Kidney capillary endothelial cell (primary cell): ENCODE data around the gene TNFRSF4.
"Not testable (repeated sequence)": the region's sequence is repeated elsewhere in the genome, so short reads cannot be mapped to it uniquely, and the experiment has no call there.

Experiments used
- DNase-seq: peaks from one replicate; pipeline ENCODE4 v3.0.0-alpha.2; 2018; ENCODE audit warnings: low spot score

Gene TNFRSF4

GRCh38 chr1:1182491-1183220 lies 31.3 kb downstream of the TNFRSF4 start:
- DNase-seq: no peak

- DNase-seq: no peak
Observed at GRCh38 chr1:1181938-1182410, 32.0 kb downstream of the TNFRSF4 start.

- no peak for DNase-seq
Observed at GRCh38 chr1:1181129-1181937, 32.6 kb downstream of the TNFRSF4 start.

- DNase-seq: no peak
Observed at GRCh38 chr1:1179983-1180861, 33.7 kb downstream of the TNFRSF4 start.

- no peak for DNase-seq
Observed at GRCh38 chr1:1179346-1179982, 34.5 kb downstream of the TNFRSF4 start.

- no peak for DNase-seq
Observed at GRCh38 chr1:1178794-1179331, 35.1 kb downstream of the TNFRSF4 start.

GRCh38 chr1:1177452-1178206 lies 36.3 kb downstream of the TNFRSF4 start:
- DNase-seq: no peak

GRCh38 chr1:1176931-1177330 lies 37.0 kb downstream of the TNFRSF4 start:
- DNase-seq: no peak

GRCh38 chr1:1176063-1176761 lies 37.7 kb downstream of the TNFRSF4 start:
- DNase-seq: not testable (repeated sequence)

GRCh38 chr1:1175221-1176062 lies 38.5 kb downstream of the TNFRSF4 start:
- DNase-seq: no peak

GRCh38 chr1:1173793-1174415 lies 40.0 kb downstream of the TNFRSF4 start, which contains the start of gene TTLL10:
TSS of gene TTLL10 (plus strand) at chr1:1173880. CDS start at chr1:1179216, 5,336 bp downstream.
- DNase-seq: no peak

- DNase-seq: no peak
Observed at GRCh38 chr1:1173061-1173792, 40.7 kb downstream of the TNFRSF4 start.

- DNase-seq: no peak
Observed at GRCh38 chr1:1171546-1172340, 42.2 kb downstream of the TNFRSF4 start.

GRCh38 chr1:1171161-1171545 lies 42.8 kb downstream of the TNFRSF4 start:
- no peak for DNase-seq

GRCh38 chr1:1170215-1171091 lies 43.5 kb downstream of the TNFRSF4 start:
- DNase-seq: no peak
